Stimulated activated CD8-positive, alpha-beta memory T cell treated with anti-CD3 and anti-CD28 coated beads, Interleukin-4, amount 100 ng/mL, for 48 hours (primary cell): ENCODE data around the gene RAB31.

Source experiments
- DNase-seq: peaks from one replicate; pipeline ENCODE4 v3.0.0-alpha.2; 2020

The RAB31 gene

DNA sequence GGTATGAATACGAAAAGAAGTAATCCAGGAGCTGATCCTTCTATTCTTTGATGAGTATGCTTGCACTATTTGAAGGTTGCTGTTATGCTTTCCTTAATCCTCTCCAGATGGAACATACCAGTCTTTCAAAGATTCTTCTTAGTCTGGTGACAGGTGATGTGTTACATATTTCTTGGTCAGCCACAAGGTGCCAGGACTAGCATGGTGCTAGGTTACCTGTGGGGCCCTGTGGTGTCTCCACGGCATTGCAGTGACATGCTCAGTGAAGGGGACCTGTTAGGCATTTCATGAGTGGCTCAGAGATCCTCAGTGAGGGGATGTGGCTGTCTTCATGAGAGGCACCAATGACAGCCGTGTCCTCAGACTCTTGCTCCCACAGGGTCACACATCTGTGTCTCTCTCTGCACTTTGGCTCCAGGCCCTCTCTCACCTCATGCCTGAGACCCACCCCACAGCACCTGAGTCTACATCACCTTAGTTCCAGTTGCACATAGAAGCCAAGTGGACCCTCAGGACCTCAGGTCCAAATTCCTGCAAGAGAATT, 13.1 kb upstream of the RAB31 start:
- no peak for DNase-seq

DNA sequence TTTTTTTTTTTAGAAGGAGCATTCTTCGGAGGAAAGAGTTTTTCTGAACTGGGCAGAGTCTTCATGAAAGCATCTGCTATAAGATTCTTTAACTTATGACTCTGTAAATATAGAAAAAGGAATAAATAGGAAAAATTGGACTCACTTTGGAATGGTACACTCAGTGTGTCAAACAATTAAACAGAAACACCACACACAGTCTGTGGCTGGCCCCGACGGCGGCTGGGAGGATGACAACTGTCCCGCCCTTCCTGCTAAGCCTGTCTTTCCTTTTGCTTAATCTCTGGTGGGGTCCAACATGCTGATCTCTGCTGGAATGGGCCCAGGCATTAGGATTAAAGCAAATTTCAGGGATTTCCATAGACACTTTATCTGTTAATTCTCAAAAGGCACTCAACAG, 12.5 kb upstream of the RAB31 start:
- no peak for DNase-seq

DNA sequence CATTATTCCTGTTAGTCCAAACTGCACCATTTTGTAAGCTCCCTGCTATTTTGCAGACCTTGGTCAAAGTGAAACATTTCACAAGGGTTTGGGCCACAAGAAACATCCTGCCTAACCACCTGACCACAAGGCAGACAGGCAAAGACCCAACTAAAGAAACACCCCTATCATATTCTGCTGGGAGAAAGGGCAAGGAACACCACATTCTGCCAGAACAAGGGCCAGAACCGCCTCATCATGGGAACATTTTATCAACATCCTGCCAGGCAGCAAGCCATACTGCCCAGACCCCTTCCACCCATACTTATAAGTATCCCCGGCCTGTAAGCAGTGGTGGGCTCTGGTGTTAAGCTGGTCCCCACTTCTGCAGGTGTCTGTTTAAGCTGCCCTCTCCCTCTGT, 12.0 kb upstream of the RAB31 start:
- DNase-seq: no peak

DNA sequence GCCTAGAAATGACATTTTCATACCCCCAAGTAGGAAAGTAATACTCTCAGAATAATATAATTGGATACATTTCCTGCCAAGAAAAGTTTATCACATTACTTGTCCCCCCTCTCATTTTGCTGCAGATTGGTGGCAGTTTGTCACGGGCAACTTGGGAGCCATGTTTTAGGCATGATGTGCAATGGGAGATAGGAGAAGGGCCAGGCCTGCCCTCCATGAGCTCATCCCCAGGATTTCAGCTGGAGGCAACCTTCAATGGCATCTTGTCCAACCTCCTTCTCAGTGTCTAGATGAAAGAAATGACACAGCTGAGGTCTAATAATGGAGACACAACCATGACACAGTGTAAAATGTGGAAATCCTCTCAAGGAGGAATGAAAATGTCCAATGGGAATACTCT, 11.4 kb upstream of the RAB31 start:
- DNase-seq: no peak

DNA sequence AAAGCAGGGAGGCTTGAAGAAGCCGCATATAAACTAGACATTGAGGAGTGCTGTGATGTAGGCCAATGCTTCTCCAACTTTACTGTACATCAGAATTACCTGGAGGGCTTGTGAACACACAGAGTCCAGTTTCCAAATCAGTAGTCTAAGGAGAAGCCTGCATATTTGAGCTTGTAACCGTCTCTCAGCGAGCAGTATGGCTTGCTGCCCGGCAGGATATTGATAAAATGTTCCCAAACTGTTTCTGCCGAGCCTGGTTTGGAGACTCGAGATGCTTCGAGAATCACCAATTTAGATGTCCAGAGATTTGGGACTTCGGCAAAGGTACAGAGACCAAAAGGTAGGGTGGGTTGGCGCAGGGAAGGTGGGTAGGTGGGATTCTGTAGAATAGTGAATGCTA, 11.0 kb upstream of the RAB31 start:
- DNase-seq: no peak

DNA sequence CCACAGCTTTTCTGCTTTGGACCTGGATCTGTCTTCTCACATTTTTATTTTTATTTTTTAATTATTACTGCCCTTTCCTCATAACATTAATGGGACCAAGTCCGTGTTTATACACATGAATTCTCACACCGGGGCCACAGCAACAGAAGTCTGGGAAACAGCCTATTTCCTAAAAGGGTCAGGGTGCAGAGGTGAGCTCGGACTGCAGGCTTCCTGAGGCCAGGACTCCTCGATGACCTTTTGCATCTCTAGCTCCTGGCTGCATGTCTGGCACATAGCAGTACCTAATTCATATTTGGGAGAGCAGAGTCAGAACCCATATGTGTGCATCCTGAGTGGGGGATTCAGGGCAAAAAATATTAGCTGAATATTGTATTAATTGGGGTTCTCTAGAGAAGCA, 9.6 kb upstream of the RAB31 start:
- DNase-seq: no peak

DNA sequence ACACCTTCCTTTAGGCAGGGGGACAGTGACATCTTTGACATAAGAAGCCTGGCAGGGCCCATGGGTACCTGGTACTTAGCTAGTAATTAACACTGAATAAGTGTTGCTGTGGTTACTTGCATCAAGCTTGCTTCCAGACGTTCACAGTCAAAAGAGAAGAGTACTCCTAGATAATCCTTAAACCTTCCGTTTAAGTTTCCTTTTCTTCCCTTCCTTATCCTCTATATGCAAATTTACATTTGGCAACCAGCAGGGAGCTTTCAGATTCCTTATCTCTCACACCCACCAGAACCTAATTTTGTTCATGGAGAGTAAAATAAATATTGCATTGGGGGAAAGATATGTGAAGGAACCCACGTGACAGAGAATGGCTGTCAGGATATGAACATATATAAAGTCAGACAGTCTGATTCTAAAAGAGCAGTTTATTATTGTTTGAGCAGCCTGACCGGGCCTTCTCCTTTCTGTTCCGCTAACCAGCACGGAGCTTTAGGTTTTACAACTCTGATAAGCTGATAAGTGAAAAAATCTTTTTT, 7.8 kb upstream of the RAB31 start:
- no peak for DNase-seq

DNA sequence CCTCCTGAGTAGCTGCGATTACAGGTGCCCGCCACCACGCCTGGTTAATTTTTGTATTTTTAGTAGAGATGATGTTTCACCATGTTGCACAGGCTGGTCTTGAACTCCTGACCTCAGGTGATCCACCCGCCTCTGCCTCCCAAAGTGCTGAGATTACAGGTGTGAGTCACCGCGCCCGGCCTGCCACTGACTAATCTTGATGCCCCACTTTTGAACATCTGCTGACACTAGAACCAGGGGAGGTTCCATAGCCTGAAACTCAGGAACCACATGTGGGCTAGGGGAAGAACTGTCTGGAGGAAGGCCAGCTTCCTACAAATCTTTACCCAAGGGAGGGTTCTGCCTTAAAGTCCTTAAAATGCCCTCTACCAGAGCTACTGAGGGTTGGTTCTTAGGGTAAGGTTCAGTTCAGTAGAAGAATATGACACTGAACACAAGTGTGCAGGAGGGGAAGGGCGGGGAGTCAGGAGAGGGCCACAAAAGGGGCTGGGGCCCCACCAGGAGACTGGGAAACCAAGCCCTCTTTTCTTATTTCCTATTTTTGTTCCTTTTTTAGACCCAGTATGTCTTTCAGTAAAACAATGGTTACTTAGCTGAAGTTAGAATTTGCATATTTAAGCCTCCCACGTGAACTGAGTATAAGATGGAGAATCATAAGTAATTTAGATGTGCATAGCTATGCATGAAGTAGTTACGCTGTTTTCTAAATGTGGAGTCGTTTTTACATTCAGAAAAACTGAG, 6.3 kb upstream of the RAB31 start:
- peak; percentile 48 for DNase-seq

DNA sequence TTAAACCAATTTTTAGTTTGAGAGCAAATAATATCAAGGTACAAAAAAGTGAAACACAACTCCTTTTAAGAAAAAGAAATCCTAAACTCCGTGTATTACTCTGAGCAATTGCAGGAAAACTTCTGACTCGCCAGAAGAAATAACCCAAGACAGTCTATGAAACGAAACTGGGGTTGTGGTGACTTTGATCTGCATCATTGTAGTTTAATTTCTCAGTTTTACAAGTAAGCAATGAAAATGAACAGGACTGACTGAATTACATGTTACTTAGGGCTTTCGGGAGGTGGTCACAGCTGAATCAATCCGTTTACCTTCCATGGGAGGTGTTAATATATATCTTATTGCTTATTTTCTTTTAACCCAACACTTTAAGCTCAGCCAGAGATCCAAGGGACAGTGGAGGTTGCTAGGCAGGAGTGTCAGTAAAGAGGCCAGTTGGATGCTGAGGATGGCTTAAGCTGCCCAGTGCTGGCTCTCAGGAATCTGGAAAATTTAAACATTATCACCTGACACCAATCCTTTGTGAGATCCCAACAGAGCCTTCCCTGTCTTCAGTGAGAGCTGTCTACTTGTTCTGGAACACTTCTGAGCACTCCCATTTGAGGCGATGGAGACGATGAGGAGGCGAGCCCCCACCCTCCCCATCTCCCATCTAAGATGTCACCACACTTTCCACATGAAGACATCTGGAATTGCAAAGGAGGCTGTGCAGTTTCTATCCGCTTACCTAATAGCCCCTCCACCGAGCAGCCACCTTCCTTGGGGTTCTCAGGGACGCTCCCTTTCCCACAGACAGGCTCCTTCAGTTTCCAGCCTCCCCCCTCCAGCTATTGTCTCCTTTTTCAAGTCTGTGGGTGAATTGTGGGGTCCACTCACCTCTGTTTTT, 3.6 kb upstream of the RAB31 start:
- DNase-seq: no peak

DNA sequence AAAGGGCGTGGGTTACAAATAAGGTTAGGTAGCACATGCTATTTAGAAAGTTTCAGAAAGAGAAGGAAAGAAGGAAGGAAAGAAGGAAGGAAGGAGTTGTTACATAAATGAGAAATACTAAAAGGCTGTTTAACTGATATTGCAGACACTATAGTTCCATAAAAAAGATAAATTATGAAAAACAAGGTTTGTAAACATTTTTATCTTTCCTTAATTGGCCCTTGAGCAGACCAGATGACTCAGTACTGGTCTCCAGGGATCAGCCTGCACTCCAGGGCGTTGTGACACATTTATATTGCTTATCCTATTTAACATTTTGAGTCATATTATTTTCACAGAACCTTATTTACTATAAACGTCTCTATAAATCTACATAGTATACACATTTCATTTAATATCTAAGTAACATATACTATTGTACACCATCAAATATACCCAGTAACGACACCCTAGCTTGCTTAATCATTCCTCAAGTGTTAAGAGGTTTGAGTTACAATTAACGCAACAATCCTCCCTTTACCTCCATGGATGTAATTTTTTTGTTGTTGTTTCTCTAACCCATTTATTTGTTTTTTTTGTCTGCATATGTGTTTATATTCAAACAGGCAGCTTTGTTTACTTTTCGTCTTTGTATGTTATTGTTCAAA, 2.8 kb upstream of the RAB31 start:
- DNase-seq: no peak

DNA sequence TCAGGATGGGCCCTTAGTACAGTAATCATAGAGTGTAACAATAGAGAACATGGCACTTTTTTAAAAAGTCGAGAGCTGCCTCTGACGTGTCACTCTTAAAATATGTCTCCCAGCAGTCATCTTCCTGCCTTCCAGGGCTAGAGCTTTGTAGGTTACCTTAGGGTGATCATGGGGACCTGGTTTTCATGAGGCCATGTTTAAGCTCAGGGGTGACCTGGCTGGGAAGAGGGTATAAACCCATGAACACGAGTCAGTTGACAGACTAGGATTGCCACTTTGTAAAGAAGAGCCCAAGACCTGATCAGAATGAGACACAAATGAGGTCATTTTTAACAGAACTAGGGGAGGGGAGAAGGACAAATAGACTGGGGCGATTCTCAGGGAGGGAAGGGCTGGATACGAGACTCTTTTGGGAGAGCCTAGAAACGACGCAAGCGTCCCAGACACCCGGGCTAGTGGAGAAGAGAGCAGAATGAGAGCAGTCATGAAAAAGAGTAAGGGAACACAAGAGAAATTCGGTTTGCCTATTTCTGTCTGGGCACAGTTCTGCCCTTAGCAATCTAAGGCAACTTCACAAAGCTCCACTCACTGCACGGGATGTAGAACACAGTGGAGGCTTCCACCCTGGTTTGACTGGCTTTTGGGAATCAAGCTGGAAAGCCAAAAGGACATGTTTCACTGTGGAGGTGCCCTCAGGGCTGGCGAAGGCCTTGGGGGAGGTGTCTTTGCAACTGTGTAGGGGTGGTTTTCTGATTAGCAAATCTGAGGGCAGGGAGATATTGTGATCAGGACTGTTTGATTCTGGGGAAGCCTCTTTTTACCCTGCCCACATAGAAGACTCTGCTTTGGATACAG, 1.8 kb upstream of the RAB31 start:
- DNase-seq: no peak

DNA sequence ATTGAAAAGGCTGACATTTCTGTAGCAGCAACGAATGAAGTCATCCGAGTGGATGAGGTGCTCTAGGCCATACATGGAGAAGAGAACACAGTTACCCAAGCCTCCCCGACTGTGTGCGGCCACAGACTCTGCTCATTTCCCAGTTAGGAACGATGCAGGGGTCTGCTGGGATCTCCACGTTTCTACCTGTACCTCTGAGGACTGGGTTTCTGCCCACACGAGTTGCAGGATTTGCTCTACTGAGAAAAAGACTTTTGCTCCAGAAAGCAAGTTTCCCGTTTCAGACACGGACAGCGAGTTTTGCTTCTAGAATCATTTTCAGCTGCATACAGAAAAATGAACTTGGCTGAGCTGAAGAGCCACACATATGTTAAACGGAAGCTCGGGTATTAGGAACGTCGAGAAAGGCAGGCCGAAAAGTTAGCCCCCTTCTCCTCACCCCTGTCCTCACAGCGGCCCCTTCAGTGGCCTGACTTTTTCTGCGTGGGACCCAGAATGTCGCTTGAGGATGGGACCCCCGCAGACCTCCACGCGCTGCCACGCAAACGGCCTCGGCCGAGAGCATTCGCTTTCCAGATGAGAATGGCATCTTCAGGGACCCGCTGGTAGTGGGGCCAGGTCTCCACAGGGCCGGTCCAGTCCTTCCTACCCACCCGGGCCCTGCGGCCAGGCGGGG, 582 bp upstream of the RAB31 start:
- DNase-seq: no peak

DNA sequence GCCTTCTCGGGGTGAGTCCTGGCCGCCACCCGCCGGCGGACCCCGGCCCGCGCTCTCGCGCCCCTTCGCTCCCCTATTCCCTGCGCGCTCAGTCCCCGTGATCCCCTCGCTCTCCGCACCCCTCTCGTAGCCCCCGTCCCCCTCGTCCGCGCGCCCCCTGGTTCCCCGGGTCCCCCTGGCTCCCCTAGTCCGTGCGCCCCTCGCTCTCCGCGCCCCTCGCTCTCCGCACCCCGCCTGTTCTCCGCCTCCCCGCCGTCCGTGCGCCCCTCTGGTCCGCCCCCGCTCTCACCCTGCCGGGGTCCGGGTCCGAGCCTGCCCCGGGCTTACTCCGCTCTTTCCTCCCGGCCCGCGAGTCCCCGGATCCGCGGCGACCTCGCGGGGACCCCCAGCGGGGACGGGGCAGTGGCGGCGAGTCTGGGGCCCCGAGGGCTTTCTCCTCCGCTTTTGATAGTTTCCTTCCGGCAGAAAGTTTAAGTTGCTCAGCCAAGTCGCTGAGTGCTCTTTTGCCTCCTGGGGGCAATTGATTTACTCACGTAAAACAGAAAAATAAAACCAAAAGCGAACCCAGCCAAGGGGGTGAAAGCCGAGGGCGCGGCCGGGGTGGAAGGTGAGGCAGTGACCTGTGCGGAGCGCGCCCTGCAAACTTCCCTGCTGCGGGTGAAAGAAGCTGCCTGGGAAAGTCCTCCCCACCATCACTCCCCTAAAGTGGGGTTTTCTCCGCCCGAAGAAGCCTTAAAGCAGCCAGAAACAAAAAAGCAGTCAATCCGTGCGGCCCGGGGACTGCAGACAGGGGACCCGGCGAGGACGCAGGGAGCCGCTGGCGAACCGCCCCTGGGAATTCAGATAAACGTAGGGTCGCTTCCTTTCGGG, 568 bp downstream of the RAB31 start:
- peak; percentile 31 for DNase-seq

DNA sequence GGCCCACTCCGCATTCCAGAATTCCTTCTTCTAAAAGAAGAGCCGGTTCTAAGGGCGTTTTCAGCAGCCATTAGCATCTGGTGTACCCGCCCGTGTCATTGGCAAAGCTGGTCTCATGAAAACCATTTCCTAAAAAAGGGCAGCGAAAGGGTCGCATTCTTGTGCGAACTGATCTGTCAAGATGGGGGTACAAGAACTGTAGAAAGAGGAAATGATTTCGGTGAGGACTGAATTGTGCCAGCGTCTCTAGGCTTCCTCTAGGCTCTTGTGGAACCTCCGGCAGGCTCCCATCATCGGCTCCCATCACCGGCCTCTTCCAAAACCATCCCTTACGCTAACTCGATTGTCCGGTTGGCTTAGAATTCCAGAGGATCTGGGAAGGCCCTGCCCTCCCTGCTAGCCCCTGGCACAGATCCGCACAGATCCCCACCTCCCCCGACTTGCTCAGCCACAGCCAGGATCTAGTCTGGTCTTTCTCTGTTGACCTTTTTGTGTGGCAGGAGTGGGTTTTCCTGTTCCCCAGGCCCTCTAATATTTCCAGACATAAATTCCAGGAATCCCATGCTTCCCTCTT, 1.3 kb downstream of the RAB31 start:
- DNase-seq: no peak

DNA sequence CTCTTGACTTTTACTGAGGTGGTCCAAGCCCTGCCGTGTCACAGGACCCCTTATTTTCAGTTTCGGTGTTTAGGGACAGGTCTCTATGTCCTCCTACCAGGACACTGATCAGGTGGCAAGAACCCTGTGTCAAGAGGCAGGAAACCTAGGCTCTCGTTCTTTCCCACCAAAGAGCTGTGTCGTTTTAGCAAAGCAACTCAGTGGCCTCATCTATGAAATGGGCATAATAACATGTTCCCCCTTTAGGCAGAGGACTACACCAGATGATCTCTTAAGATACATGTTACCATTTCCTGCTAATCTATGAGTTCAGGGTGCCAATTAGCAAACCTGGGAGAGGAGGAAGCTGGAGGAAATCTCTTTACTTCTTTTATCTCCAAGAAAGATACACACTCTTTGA, 1.9 kb downstream of the RAB31 start:
- no peak for DNase-seq

DNA sequence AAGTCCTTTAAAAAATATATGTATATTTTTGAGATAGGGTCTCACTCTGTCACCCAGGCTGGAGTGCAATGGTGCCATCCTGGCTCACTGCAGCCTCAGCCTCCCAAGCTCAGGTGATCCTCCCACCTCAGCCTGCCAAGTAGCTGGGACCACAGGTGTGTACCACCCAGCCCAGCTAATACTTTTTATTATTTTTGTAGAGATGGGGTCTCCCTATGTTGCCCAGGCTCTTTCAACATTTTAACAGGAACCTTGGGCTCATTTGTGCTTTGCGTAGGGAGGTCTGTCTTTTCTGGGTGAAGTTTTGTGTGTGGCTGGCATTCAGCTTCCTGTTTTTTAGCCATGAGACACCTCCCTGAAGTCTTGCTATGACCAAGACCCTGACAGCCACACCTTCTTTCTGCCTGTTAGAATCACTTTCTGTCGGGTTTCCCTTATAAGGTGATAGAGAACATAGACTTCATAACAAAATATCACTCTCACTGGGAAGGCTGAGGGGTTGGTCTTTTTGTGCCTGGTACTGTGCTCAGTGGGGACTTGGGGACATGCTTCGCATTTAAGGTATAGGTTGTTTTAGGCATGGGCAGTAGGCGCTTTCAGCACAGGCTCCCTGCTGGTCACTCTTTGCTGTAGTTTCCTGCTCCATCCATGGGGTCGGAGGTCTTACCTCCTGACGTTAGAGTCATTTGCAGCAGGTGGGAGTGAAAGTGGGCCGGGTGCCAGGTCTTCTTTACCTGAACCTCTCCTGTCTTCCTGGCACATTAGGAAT, 3.4 kb downstream of the RAB31 start:
- DNase-seq: no peak

DNA sequence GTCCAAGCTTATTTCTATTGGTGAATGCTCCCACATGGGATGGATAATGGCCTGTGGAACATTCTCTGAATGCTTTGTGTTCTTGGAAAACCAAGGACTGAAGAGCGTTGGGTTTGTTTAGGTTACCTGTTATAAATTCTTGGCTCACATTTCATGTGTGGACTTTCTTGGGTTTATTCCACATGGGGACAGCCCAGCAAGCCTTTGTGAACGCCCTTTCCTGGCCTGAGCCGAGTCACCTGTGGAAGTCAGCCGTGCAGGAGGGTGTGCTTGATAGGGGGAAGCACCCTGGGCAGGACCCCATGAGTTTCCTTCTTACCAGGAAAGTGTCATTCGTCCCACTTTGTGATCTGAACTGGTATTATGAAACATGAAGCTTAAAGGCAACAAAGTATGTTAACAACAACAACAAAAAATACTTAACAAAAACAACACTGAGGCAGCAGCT, 4.1 kb downstream of the RAB31 start:
- DNase-seq: no peak

DNA sequence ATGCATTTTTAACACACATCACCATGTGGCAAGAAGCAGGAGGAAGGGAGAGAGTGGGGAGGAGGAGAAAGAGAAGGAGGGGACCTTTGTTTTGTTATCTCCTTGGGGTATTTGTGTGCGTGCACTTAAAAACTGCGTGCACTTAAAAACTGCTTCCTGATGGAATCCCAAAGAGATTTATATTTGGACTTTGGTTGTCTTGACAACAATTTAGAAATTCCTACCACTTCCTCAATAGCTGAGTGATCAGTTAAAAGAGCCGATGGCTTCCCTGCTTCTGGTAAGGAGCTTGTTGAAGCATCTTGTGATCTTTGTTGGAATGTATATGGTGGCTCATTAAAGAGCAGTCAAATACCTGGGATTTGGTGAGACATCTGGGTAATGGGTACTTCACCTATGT, 4.5 kb downstream of the RAB31 start:
- no peak for DNase-seq
